Measurements from ENCODE around the gene ZNF670. TPM values are rescaled to one million over a fixed set of nuclear protein-coding genes. Genes with fewer than 3 reads are reported as not detected.
"Not testable (repeated sequence)": the region's sequence is repeated elsewhere in the genome, so short reads cannot be mapped to it uniquely, and the experiment has no call there.

ZNF670 gene
- 2.9 and 4.3 TPM in 2 replicates for total RNA-seq

DNA sequence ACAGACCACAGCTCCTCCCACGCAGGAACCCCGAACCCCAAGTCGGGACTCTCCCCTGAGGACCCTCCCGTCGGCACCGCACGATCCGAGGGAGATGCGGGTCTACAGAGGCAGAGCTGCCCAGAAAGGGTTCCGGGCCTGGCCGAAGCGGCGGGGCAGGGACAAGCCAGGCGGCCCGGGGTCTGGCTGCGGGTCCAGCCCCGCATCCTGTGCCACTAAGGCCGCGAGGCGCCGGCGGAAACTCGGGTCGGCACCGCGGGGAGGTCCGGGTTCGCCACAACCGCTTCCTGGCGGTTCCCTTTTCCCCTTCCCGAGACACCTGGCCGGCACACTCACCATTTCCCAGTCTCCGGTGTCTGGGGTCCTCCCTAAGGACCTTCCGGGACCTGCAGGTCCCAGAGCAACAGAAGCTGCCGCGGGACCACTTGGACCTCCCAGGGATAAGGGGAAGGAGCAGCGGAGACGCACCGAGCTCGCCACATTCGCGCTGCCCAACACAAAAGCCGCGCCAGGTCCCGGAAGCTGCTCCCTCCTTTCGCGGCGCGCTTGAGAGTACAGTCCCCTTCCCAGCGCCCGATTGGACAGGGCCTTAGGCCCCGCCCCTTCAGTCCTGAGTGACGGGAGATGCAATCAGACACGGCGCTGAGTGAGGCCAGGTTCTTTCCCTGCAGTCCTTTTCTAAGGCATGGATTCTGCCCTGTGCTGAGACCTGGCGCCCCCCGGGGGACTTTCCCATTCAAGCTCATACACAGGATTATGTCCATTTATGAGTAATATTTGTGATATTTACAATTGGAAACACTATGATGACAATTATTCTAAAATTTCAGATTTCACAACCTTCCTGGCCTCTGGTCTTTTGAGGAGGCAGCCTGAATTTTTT is at the start of gene ZNF670:
Gene ZNF670 (minus strand): TSS at position 554 of the 883 bp plus-strand sequence. CDS start 215 bp downstream, at position 339.
- H3K4me3 ChIP-seq (ENCODE audit: low read depth, low read length) = peak within 1 kb of the TSS; percentile 91
- DNase-seq (ENCODE audit: low read depth) = peak; percentile 94
- TF ChIP-seq, protein P1, sequence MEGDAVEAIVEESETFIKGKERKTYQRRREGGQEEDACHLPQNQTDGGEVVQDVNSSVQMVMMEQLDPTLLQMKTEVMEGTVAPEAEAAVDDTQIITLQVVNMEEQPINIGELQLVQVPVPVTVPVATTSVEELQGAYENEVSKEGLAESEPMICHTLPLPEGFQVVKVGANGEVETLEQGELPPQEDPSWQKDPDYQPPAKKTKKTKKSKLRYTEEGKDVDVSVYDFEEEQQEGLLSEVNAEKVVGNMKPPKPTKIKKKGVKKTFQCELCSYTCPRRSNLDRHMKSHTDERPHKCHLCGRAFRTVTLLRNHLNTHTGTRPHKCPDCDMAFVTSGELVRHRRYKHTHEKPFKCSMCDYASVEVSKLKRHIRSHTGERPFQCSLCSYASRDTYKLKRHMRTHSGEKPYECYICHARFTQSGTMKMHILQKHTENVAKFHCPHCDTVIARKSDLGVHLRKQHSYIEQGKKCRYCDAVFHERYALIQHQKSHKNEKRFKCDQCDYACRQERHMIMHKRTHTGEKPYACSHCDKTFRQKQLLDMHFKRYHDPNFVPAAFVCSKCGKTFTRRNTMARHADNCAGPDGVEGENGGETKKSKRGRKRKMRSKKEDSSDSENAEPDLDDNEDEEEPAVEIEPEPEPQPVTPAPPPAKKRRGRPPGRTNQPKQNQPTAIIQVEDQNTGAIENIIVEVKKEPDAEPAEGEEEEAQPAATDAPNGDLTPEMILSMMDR (IDR thresholded peaks at IDR 0.05; ENCODE audit: insufficient read depth, low read depth, low read length) = no peak

GRCh38 chr1:247127519-247128282 is 49.1 kb upstream of the ZNF670 start:
- peak overlapping the region; percentile 37 for H3K4me3 ChIP-seq (ENCODE audit: low read depth, low read length)
- not testable (repeated sequence) for DNase-seq (ENCODE audit: low read depth)

DNA sequence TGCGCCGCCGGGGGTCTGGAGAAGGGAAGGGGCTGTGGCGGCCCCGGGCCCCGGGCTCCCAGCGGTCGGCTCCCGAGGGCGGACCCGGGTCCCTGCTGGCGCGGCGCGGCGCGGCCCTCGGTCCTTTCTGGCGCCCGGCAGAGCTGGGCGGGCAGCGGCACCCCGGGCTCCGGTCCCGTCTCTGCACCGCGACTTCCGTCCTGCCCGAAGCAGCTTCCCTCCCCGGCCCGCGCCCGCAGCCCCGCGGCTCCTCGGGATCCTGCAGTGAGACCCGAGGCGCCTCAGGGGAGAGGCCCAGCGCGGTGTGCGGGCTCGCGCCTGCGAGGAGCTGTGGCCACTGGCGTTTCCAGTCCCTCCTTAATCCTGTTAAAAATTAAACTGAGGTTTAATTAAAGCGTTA is 48.0 kb upstream of the ZNF670 start:
- not testable (repeated sequence) for H3K4me3 ChIP-seq (ENCODE audit: low read depth, low read length); DNase-seq (ENCODE audit: low read depth)

- H3K4me3 ChIP-seq (ENCODE audit: low read depth, low read length) = not testable (repeated sequence)
Observed at GRCh38 chr1:247126166-247126565, 47.6 kb upstream of the ZNF670 start.

GRCh38 chr1:247121382-247121781 is 42.8 kb upstream of the ZNF670 start:
- TF ChIP-seq, protein P1 (IDR thresholded peaks at IDR 0.05; ENCODE audit: insufficient read depth, low read depth, low read length) = no peak
- DNase-seq (ENCODE audit: low read depth) = no peak
- no peak overlapping the region for H3K4me3 ChIP-seq (ENCODE audit: low read depth, low read length)

More at GRCh38 chr1:247126166-247126565, 47.6 kb upstream of the ZNF670 start:
- DNase-seq (ENCODE audit: low read depth) = not testable (repeated sequence)

DNA sequence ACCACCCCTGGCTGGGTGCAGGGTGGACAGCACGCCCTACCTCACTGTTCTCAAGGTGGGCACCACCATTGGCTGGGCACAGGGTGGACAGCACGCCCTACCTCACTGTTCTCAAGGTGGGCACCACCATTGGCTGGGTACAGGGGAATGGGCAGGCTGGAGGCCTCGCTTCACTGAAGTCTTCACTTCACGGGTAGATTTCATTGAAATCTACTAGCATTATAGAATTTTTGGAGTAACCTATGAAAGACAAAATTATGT is 41.7 kb upstream of the ZNF670 start:
- DNase-seq (ENCODE audit: low read depth); H3K4me3 ChIP-seq (ENCODE audit: low read depth, low read length): not testable (repeated sequence)

- no peak overlapping the region for H3K4me3 ChIP-seq (ENCODE audit: low read depth, low read length)
- DNase-seq (ENCODE audit: low read depth) = no peak
- TF ChIP-seq, protein P1 (IDR thresholded peaks at IDR 0.05; ENCODE audit: insufficient read depth, low read depth, low read length) = no peak
Observed at GRCh38 chr1:247119600-247120407, 41.2 kb upstream of the ZNF670 start.

DNA sequence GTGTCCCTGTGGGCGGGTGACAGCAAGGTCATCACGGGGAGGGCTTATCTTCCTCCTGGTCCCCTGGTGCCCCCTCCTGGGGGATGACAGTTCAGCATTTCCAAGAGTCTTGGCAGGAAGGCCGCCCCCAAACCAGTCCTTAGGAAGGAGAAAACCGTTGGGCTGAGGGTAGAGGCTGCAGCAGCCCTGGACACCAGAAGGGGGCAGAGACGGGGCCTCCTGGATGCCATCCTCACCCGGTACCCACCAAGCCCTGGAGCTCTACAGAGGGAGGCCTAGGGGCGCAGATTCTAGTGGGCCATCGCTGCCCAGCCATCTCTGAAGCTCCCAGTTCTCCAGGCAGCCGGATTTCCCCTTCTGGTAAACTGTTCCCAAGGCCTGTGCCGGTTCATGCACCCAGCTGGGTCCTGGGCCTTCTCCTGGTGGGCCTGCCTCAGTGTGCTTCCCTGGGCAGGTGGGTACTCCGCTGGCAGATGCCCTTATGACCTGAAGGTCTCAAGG is 40.4 kb upstream of the ZNF670 start:
- DNase-seq (ENCODE audit: low read depth) = no peak
- H3K4me3 ChIP-seq (ENCODE audit: low read depth, low read length) = no peak overlapping the region
- TF ChIP-seq, protein P1 (IDR thresholded peaks at IDR 0.05; ENCODE audit: insufficient read depth, low read depth, low read length) = peak; percentile 22
